ENCODE measurements around the gene PLXNA1.

The PLXNA1 gene

GRCh38 chr3:126982471-126983175 lies at the start of gene PLXNA1:
Gene PLXNA1 (plus strand): TSS chr3:126983115. CDS start chr3:126988594, 5,479 bp downstream.
- DNase-seq = peak in 43 of 56 donors; percentile 22 to 88 (median 60)

- DNase-seq = peak in 1 of 56 donors; percentile 22
Measured at GRCh38 chr3:126934031-126934531, 48.8 kb upstream of the PLXNA1 start.

GRCh38 chr3:126934991-126935390 lies 47.9 kb upstream of the PLXNA1 start:
- no peak for DNase-seq

GRCh38 chr3:126935756-126936509 lies 47.0 kb upstream of the PLXNA1 start:
- no peak for DNase-seq

GRCh38 chr3:126936853-126937425 lies 46.0 kb upstream of the PLXNA1 start:
- DNase-seq = no peak

- DNase-seq = no peak
Measured at GRCh38 chr3:126937533-126937932, 45.4 kb upstream of the PLXNA1 start.

GRCh38 chr3:126937973-126938372 lies 44.9 kb upstream of the PLXNA1 start:
- peak in 2 of 56 donors; percentile 24 to 45 for DNase-seq

- no peak for DNase-seq
Measured at GRCh38 chr3:126938520-126939337, 44.2 kb upstream of the PLXNA1 start.

- DNase-seq = peak in 6 of 56 donors; percentile 10 to 41 (median 28)
Measured at GRCh38 chr3:126939338-126939718, 43.6 kb upstream of the PLXNA1 start.

- no peak for DNase-seq
Measured at GRCh38 chr3:126939733-126940132, 43.2 kb upstream of the PLXNA1 start.

GRCh38 chr3:126941721-126942270 lies 41.1 kb upstream of the PLXNA1 start:
- DNase-seq = no peak

- no peak for DNase-seq
Measured at GRCh38 chr3:126944089-126944965, 38.6 kb upstream of the PLXNA1 start.

GRCh38 chr3:126945171-126945721 lies 37.7 kb upstream of the PLXNA1 start:
- DNase-seq = no peak

GRCh38 chr3:126945891-126946290 lies 37.0 kb upstream of the PLXNA1 start:
- no peak for DNase-seq

GRCh38 chr3:126946405-126946804 lies 36.5 kb upstream of the PLXNA1 start:
- no peak for DNase-seq

GRCh38 chr3:126947429-126947828 lies 35.5 kb upstream of the PLXNA1 start:
- peak in 1 of 56 donors; percentile 42 for DNase-seq

- DNase-seq = peak in 1 of 56 donors; percentile 21
Measured at GRCh38 chr3:126948980-126949535, 33.9 kb upstream of the PLXNA1 start.

GRCh38 chr3:126951561-126951960 lies 31.4 kb upstream of the PLXNA1 start:
- DNase-seq = no peak
